NCI-H1694 treated with DMSO at 0.1 percent for 48 hours (cell line): ENCODE data around the gene DMWD.

ENCODE experiments used
- DNase-seq: peaks from one replicate; lab custom pipeline; 2025; lab: John Stamatoyannopoulos, UW

The DMWD gene

DNA sequence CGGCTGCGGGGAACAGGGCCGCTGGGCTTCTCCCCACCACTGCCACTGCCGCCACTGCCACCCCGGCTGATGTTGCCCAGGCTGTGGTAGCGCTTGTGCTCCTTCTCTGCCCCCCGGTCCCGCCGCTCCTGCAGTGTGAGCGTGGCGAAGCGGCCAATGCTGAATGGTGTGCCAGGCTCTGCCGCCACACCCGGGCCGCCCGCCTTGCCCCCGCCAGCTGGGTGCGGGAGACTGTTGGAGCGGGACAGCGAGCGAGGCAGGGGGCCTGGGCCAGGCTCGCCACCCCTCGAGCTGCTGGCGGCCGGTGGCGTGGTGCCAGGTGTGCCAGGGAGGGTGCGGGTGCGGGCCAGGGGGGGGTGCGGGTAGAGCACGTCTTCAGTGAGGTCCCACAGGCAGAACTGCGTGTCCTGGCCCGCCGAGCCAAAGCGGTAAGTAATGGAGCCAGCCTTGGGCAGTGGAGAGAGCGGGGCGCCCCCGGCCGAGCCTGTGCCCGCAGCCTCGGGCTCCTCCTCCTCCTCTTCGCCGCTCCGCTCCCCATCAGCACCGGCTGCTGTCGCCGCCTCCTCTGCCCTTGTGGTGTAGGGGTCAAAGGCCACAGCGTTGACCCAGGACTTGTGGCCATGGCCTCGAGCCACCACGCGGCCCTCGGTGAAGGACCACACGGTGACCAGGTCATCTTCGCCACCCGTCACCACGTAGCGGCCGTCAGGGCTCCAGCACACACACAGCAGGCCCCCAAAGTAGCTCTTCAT lies 6.7 kb downstream of the DMWD start:
- DNase-seq, result no peak

DNA sequence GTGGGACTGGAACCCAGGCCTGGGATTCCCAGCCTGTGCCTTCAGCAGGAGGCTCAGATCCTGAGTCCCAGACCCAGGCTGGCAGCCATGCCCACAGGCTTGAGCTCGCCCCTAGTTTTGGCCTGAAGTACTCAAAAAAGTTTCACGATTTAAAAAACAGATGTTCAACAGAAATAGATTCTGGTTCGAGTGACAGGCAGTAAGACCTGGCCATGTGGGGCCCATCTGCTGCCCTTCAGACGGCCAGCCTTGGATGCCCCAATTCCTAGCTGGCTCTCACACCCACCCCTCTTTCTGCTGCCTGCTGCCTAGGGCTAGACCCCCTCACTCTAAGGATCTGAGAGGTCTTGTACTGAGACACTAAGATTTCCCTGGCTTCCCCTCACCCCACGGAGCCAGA lies 7.5 kb downstream of the DMWD start:
- DNase-seq, result no peak

DNA sequence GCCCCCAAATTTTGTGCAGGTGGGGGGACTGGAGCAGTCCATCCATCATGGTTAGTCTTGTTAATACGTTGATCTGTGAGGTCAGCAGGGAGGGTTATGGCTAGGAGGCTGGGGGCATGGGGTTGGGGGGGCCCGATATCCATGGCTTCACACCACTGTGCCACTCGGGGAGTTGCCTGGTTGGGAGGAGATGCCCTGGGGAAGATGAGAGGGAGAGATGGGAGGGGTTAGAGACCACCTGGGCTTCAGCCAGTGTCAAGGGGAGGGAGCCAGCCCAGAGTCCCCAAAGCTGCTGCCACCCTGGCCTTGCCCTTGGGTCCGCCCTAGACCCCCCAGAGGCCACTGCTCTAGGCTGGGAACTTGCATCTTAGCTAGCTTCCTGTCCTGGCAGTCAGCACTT lies 8.5 kb downstream of the DMWD start:
- no peak for DNase-seq

DNA sequence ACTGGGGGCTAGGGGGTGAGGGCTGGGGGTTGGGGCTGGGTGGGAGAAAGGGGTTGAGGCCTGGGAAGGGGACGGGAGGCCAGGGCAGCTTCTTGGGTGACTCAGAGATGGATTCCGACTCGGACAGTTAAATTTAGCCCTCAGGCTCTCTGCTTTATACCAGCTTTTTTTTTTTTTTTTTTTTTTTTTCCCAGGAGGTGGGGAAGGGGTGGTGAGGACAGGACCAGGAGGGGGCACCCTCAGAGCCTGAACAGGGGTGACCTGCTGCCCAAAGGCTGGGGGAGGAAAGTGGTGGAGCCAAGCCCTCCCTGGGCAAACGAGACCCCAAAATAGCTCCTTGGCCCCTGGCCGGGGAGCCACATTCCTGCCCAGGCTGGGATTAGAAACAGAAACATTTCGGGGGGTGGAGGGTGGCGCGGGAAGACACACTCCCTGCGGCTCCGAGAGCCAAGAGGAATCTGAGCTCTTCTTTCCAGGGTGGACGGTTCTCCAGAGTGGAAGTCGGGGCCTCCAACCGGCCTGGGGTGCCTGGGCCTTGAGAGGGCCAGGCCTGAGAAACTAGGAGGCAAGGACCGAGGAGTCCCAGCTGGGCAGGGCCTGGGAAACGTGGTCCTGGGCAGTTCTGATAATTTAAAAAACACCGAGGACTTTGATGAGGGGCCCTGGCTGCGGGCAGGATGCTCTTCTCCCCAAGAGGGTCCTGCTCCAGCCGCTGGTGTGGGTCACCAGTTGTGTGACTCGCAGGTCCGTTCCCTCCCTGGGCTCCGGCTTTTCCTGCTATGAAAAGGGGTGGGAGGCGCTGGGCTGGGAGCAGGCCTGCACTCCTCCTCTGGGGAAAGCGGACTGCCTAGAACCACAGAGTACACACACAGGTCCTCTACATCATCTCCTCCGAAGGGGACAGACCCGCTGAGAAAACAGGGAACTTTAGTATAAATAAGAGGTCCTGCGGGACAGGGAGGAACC lies 9.5 kb downstream of the DMWD start:
- DNase-seq, result no peak

DNA sequence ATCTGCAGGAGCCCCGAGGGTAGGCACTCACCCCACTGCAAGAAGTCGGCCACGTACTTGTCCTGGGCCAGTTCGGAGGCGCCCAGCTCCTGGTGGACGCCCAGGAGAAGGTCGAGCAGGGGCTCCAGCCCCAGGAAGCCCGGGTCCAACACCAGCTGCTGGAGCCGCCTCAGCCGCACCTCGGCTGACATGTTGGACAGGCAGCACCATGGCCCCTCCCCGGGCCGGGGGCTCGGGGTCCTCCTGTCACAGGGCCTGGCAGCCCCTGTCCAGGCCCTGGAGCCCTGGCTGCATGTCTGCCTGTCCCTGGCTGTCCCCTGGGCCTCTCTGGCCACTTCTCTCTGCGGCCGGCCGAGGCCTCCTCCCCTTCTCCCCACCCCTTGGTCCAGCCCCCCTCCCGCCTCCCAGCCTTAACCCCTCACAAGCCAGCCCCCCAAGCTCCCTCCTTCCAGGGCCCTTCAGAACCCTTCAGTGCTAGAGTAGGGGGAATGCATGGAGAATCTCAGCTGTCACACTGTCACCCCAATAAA lies 10.4 kb downstream of the DMWD start, which contains the start of gene DMPK:
DMPK (minus strand) TSS at position 329 of the 530 bp plus-strand sequence; CDS start at position 191, 138 bp downstream.
- no peak for DNase-seq

DNA sequence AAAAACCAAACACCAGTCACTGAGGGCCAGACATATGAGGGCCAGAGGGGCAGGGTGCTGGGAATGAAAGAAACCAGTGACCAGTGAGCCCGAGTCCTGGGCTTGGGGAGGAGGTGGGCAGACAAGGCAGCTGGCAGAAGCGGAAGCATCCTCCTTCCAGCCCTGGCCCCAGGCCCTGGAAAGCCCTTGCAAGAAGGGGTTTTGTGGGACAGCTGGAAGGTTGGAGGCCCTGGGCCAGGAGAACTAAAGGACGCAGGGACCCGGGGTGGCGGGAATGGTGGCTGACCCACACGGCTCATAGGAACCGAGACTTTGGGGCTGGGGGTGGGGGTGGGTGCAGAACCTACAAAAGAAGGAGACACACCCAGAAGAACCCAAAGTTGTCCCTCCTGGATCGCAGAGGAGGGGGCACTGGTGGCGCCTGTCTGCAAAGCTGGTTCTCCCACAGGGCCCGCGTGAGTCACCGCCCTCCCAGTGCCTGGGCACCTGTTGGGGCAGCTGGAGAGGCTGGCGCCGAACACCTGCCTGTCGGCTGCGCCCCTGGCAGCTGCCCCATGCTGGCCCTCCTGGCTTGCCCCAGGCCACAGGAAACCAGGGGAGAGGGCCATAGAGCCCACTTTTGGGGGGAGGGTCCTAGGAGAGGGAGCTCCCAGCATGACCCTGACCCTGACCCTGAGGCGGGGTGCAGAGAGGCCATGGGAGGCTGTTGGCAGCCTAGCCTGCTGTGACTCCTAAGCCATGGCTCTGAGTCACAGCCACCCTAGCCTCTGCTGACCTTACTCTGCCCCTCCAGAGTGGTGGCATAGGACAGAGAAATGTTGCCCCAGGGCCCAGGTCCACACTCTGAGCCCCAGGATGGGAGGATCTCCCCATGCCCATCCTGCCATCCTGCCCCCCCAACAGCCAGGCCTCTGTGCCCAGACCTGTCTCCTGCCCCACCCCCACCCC lies 11.2 kb downstream of the DMWD start:
- DNase-seq, result peak; percentile 16

DNA sequence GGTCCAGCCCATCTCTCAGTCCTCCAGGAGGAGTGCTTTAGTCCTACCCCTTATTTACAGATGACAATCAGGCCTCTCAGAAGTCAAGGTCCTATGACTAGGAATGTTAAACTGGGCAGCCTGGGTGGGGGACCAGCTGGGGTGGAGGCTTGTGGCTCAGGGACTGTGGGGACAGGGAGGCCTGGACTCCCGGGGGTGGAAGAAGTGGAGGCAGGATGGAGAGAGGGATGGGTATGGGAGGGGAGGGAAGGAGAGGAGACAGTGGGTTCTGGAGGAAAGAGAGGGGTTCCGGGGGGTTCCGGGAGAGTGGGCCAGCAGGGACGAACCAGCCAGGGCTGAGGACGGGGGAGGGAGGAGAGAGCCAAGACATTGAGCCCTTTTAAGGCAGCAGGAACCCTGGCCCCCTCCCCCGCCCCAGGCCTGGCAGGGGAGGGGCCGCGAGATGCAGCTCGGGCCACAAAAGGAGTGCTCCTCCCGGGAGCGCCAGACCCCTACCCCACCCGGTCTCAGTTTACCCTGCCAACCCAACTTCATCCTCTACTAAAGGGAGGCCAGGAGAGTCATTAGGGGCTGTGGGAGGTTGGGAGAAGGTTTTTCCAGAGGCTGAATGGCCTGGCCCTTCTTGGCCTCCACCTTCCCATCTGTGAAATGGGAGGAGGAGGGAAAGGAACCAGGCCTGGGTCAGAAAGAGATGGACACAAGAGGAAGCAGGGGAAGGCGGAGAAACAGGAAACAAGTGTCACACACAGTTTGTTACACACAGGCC lies 12.0 kb downstream of the DMWD start:
- no peak for DNase-seq

DNA sequence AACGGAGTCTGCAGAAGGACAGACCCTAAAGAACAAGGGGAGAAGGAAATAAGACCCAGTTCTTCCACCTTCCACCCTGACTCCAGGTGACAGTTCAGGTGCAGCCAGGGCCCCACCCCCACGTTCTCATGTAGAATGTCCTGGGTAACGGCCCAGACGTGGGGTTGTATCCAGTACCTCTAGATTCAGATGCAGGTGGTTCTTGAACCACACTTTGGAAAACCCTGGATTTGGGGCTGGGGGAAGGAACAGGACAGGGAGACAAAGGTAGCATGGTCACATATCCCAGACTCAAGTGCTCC lies 12.5 kb downstream of the DMWD start:
- no peak for DNase-seq

DNA sequence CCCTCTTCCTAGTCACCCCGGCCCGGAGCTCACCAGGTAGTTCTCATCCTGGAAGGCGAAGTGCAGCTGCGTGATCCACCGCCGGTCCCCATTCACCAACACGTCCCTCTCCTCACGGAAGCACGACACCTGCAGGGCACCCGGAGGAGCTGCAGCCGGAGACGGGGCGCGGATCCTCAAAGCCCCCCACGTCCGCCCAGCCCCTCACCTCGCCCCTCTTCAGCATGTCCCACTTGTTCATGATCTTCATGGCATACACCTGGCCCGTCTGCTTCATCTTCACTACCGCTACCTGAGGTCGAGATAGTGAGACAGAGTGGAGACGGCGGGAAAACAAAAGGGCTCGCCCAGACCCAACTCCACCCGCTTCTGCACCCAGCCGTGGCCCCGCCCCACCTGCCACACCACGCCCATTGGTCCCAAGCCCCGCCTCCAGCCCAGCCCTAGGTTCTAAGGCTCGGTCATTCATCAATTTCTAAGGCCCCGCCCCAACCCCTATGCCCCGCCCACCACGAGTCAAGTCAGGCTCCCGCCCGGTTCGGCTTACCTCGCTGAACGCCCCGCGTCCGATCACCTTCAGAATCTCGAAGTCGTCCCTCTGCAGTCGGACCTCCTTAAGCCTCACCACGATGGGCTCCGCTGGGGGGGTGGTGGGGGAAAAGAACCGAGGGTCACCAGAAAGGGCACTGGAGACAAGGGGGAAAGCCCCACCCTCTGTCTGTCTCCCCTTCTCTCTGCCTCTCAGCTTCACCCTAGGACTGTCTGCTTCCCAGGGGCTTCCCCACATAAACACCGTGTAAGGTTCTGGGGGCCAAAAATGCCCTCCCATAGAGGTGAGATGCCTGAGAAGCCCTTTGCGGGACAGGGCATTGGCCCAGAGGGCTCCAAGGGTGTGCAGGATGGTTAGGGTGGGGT lies 13.2 kb downstream of the DMWD start:
- DNase-seq, result peak; percentile 83

DNA sequence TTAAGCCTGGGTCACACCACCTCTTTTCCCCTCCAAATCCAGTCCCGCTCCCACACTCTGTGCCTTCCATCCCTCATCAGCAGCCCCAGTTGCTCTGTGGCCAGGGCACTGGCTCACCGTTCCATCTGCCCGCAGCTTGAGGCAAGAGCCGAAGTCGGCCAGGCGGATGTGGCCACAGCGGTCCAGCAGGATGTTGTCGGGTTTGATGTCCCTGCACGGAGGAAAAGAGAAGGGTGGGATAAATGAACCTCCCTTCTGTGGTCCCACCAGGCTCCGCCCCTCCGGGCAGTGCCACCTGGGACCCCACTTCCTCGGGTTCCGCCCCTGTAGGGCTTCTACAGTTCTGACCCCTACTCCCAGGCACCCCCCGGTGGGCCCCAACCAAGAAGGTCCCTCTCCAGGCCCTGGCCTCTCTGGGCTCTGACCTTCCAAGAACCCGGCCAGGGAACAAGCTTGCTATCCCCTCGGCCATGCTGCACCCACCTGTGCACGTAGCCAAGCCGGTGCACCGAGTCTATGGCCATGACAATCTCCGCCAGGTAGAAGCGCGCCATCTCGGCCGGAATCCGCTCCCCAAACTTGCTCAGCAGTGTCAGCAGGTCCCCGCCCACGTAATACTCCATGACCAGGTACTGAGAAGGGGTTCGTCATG lies 14.5 kb downstream of the DMWD start:
- no peak for DNase-seq

DNA sequence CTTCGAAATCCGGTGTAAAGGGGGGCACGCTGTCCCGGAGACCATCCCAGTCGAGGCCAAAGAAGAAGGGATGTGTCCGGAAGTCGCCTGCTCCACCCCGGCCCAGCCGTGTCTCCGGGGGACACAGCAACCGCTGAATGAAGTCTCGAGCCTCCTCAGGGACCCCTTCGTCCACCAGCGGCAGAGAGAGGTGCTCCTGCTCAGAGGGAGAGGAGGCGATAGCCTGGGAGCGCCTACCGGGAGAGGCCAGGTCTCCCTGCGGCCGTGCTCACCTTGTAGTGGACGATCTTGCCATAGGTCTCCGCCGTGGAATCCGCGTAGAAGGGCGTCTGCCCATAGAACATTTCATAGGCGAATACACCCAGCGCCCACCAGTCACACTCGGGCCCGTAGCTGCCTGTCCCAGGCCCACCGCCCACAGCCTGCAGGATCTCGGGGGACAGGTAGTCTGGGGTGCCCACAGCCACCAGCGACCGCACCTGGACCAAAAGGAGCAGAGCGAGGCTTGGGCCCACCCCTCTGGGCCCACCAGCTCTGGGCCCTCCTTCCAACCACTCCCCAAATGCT lies 15.2 kb downstream of the DMWD start:
- DNase-seq, result no peak

DNA sequence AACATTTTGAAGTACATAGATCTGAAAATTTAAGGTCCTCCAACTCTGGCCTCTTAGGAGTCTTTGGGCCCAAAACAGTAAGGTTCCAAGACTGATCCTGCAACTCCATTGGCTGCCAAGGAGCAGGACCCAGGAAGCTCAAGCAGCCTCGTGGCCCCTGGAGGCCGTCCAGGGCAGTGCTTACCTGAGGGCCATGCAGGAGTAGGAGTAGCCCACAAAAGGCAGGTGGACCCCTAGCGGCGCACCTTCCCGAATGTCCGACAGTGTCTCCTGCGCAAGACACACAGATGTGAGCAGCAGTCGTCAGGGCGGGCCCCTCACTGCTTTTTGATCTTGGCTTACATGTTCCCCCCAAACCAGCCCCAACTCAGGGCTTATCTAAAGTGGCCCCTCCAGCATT lies 17.9 kb downstream of the DMWD start:
- DNase-seq, result no peak

DNA sequence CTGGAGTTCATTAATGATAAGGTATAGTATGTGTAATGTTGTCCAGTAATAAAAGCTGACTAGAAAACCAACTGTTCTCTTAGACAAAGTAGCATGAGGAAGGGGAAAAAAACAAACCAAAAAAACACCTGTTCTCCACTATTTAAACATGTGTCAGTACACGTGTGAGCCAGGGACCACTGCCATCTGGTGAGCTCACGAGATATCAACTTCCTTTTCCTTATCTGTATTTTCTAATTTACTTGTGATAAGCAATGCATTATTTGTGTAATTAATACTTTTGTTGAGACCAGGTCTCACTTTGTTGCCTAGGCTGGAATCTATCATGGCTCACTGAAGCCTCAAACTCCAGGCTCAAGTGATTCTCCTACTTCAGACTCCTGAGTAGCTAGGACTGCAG lies 19.3 kb downstream of the DMWD start:
- DNase-seq, result no peak

DNA sequence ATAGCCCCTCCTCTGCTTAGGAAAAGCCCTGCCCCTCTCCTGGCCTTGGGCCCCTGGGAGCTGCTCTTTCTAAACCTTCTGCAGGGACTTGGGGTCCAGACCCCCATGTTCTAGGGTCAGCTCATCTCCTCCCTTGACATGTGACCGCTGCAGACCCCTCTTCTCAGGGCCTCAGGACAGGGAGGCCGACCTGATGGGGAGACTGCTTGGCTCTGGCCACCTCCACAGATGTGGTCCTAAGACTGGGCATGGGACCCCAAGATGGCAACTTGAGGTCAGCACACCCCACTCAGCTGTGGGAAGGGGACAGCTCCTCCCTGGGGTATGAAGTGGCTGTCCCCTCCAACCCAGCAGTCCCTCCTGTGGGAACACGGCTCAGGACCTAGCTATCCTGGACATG lies 19.7 kb downstream of the DMWD start:
- no peak for DNase-seq

DNA sequence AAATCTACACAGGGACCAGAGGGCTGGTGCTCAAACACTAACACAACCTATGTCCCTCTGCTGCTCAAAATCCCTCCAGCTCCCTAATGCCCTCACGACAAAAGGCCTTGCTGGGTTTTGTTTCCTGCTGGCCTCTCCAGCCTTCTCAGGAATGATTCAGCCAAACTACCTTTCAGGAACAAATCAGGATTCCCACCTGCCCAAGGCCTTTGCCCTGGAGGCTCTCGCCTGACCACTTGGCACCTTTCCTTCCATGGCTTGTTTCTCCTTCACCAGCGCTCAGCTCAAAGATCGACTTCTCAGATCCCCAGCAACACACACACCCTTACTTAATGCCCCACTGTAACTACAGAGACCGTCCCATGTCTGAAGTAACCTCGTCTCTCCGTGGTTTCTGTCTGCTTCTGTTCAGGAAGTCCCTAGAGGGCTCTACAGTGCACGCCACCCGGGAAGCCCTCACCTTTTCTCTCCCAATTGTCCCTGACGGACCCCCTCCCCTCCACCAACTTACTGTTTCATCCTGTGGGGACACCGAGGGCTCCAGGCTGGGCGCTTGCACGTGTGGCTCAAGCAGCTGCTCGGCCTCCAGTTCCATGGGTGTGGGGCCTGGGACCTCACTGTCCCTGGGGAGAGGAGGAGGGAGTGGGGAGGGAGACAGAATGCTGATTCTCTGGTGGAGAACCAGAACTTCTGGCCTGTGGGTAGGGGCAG lies 20.4 kb downstream of the DMWD start:
- no peak for DNase-seq

DNA sequence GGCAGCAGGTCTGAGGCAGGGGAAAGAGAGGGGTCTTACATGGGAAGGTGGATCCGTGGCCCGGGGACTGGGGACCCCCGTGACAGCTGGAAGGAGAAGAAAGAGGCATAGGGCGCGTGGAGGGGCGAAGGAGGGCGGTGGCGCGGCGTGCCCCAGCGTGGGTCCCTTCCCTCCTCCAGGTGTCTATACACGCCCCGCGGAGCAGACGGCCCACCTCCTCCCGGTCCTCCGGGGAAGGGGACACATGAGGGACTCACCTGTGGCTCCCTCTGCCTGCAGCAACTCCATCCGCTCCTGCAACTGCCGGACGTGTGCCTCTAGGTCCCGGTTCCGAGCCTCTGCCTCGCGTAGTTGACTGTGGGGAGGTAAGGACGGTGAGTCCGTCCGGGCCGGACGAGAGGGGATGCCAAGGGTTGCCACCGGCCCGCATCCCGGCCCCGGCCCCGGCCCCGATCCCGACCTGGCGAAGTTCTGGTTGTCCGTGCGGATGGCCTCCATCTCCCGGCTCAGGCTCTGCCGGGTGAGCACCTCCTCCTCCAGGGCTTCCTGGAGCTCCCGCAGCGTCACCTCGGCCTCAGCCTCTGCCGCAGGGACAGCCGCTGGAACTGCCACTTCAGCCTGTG lies 21.2 kb downstream of the DMWD start:
- no peak for DNase-seq

DNA sequence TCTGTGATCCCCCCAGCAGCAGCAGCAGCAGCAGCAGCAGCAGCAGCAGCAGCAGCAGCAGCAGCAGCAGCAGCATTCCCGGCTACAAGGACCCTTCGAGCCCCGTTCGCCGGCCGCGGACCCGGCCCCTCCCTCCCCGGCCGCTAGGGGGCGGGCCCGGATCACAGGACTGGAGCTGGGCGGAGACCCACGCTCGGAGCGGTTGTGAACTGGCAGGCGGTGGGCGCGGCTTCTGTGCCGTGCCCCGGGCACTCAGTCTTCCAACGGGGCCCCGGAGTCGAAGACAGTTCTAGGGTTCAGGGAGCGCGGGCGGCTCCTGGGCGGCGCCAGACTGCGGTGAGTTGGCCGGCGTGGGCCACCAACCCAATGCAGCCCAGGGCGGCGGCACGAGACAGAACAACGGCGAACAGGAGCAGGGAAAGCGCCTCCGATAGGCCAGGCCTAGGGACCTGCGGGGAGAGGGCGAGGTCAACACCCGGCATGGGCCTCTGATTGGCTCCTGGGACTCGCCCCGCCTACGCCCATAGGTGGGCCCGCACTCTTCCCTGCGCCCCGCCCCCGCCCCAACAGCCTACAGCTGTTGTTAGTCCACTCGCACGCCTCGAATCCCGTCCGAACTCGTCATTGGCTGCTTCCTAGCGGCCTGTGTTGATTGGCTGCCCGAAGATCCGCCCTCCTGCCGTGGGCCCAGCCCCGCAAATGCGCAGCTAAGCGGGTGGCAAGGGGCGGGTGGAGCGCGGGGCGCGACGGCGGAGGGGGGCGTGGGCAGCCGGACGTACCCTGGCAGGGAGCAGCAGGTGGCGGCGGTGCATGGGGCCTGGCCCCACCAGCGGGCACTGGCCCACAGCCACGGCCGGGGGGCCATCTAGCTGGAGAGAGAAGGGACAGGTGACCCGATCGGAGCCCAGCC lies 22.2 kb downstream of the DMWD start:
- peak; percentile 96 for DNase-seq
